ENCODE measurements around the gene BTBD17.
"Not testable (repeated sequence)": the region's sequence is repeated elsewhere in the genome, so short reads cannot be mapped to it uniquely, and the experiment has no call there.

The BTBD17 gene, protein sequence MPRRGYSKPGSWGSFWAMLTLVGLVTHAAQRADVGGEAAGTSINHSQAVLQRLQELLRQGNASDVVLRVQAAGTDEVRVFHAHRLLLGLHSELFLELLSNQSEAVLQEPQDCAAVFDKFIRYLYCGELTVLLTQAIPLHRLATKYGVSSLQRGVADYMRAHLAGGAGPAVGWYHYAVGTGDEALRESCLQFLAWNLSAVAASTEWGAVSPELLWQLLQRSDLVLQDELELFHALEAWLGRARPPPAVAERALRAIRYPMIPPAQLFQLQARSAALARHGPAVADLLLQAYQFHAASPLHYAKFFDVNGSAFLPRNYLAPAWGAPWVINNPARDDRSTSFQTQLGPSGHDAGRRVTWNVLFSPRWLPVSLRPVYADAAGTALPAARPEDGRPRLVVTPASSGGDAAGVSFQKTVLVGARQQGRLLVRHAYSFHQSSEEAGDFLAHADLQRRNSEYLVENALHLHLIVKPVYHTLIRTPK

DNA sequence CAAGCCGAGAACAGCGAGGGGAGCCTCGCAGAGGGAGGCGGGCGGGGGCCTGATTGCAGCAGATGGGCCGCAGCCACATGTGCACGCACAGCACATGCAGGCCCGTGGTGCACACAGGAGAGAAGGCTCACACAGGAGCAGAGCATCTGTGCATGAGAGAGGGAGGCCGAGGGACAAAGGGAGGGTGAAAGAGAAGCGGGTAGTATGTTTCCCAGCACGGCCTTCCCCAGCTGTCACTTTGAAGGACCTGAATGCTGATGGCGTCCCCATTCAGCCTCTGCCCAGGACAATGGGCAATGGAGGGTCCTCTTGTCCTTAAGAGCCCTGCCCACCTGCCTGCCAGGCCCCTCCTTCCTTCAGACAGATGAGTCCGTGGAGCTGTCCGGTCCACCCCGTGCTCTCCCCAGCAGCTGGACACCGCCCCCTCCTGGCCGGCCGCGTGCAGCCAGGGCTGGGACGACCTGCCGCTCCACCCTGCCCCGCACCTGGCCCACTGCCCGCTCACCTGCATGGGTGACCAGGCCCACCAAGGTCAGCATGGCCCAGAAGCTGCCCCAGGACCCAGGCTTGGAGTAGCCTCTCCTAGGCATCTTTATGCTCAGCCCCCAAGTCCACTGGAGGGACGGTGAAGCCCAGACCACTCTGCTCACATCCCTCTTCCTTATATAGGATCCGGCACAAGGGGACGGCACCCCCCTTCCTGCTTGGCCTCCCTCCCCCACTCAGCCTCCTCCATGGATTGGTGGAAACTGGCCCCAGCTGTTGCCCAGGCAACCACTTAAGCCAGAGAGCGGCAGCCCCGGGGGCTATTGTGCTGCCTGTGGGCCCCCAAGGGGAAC lies at the start of gene BTBD17:
Gene BTBD17 (minus strand): TSS at position 639 of the 839 bp plus-strand sequence. CDS start 49 bp downstream, at position 590.
- DNase-seq: peak; percentile 94

DNA sequence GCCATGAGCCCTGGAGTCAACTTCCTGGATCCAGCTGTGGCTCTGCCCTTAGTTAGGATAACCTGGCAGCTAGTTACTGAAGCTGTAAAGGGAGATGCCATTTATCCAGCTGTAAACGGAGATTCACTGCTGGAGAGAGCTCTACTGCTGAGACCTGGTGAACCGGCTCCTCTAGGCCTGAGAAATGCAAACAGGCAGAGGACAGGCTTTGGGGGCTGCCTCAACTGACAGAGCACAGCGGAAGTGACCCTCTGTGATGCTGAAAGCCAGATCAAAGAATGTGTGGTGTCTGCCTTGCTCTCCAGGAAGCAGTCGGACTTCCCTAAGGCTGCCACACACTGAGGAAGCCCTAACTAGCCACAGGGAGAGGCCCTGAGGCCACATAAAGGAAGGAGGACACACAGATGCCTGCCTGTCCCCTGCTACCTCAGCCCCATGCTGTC lies 48.4 kb upstream of the BTBD17 start:
- no peak for DNase-seq

DNA sequence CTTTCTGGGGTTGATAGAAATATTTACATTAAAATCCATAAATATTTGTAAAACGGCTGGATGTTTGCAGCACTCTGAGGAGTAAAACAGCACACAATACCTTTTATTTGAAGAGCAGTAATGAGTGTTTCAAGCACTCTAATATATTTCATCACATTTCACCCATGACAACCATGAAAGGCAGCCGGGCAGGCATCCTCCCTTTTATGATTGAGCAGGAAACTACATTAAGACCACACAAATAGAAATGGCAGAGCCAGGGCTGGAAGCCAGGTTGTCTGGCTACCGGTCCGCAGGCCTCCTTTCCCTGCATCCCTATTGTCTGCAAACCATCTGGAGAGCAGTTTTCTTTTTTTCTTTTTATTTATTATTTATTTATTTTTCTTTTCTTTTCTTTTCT lies 47.1 kb upstream of the BTBD17 start:
- DNase-seq: peak; percentile 93

DNA sequence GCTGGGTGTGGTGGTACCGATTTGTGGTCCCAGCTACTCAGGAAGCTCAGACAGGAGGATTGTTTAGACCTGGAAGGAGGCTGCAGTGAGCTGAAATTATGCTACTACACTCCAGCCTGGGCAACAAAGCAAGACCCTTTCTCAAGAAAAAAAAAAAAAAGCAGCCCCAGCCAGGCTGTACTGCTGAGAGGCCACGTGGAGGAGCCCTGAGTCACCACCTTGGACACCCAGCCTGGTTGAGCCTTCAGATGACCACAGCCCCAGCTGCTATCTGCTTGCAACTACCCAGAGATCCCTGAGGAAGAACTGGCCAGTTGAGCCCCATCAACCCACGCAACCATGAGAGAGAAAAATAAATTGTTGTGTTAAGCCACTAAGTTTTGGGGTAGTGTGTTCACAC lies 46.6 kb upstream of the BTBD17 start:
- peak; percentile 48 for DNase-seq

DNA sequence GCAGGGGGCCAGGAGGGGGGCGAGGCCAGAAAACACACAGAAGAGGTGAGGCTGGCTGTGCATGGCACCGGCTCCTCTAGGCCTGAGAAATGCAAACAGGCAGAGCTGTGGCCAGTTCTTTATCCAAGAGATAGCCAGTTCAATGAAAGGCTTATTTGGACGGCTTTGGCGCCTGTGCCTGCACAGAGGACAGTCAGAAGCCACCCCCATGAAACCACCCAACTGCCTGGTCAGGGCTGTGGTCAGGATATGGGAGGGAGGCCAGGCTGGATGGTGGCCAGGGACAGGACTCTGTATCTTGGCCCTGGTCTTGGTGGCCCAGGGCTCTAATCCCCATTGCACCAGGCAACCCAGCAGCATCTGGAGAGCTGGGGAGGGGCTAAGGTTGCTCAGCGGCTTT lies 45.7 kb upstream of the BTBD17 start:
- DNase-seq: no peak

DNA sequence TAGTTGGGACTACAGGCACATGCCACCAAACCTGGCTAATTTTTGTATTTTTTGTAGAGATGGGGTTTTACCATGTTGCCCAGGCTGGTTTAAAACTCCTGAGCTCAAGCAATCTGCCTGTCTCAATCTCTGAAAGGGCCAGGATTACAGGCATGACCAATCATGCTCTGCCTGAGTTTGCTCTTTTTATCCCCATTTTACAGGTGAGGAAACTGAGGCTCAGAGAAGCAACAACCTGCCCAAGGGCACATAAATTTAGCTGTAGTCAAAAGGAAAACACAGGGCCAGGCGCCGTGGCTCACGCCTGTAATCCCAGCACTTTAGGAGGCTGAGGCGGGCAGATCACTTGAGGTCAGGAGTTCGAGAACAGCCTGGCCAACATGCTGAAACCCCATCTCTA lies 43.6 kb upstream of the BTBD17 start:
- DNase-seq: not testable (repeated sequence)

DNA sequence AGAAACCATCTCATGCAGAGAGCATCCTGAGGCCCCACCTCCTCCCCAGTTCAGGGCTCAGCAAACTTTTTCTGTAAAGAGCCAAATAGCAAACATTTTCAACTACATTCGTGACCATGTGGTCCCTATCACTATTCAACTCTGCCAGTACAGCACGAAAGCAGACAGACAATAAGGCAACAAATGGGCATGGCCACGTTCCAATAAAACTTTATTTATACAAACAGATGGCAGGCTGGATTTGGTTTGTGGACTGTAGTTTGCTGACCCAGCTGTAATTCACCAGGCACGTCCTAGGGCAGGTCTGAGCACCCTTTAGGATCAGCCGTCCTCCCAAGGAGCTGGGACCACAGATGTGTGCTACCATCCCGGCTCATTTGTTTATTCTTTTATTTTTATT lies 43.1 kb upstream of the BTBD17 start:
- no peak for DNase-seq

DNA sequence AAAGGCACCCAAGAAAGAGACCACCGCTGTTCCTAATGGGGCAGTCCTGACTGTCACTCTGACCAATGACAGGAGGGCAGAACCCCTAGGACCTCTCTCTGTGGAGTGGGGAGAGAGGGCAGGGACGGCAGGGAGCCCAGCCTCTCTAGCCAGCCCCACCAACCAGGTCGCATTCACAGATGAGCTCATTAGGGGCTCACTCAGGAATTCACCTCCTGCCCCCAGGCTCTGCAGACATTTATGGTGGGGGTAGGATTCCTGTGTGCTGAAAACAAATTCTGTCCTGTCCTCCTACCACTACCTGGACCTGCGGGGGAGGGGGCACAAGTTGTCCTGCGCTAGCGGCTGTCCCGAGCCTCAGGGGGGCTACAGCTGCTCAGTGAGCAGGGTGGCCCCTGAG lies 42.5 kb upstream of the BTBD17 start:
- DNase-seq: no peak

DNA sequence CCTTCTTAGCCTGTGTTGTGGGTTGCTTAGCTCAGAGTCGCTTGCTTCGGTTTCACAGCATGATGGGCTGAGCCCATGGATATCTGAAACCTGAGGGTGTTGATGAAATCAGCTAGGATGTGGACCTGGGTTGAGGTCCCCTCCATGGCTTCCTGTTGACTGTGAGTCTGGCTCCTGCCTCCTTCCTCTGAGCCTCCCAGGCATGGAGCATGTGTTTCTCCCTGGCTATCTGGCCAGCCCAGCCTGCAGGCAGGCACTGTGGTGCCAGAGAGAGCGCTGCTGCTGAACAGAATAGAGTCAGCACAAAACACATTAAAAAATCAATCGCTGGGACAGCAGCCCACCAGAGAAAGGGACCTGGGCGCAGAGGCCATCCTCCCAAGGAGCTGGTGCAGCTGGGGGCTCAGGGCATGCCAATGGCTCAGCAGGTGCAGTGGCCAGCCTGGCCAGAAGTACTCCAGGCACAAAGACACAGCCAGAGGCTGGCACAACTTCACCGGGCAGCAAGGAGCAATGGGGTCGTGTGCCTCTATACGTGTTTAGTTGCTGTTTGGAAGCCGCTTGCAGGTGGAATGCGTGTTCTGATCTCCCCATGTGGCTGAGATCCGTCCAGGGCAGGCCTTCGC lies 42.0 kb upstream of the BTBD17 start:
- peak; percentile 54 for DNase-seq

DNA sequence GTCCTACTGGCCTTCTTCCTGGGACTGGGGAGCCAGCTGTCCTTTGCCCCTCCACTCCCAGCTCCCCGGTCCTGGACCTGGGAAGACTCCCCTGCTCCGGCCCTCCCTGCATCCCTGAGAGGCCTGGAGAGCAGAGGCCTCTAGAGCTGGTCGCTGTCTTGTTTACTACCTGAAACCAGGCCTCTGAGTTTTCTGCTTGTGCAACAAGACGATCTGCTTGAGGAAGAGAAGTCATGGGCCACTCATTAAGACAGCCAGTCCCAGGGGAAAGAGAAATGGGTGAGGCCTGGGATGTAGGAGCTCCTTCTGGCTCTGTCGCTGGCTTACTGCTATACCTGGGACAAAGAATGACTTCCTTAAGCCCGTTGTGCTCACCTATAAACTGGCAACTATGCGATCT lies 40.4 kb upstream of the BTBD17 start:
- DNase-seq: no peak

DNA sequence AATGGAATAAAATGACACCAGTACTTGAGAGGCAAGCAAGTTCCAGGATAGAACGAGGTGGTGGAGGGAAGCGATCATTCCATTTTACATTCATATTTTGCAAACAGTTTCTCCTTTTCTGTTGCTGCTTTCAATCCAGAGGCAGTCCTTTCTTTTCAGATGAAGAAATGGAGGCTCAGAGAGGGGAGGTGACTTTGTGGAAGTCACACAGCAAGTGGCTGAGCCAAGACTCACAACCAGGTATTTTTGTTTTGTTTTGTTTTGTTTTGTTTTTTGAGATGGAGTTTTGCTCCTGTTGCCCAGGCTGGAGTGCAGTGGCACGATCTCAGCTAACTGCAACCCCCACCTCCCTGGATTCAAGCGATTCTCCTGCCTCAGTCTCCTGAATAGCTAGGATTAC lies 34.9 kb upstream of the BTBD17 start:
- no peak for DNase-seq

DNA sequence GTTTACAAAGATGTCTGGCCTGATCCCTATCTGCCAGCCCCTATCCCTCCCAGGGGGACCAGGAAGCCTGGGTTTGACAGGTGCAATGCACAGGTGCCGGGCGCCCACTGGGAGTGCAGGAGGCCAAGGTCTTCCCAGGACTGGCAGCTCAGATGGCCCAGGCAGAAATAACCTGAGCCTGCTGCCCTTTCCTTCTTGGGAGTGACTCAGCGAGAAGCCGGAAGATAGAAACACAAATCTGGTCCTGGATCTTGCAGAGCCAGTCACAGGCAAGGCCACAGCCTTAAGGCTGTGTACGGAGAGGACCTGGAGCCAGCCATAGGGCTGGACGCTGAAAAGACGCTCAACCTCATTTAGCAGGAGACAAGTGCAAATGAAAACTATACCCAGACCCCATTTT lies 33.3 kb upstream of the BTBD17 start:
- DNase-seq: no peak

DNA sequence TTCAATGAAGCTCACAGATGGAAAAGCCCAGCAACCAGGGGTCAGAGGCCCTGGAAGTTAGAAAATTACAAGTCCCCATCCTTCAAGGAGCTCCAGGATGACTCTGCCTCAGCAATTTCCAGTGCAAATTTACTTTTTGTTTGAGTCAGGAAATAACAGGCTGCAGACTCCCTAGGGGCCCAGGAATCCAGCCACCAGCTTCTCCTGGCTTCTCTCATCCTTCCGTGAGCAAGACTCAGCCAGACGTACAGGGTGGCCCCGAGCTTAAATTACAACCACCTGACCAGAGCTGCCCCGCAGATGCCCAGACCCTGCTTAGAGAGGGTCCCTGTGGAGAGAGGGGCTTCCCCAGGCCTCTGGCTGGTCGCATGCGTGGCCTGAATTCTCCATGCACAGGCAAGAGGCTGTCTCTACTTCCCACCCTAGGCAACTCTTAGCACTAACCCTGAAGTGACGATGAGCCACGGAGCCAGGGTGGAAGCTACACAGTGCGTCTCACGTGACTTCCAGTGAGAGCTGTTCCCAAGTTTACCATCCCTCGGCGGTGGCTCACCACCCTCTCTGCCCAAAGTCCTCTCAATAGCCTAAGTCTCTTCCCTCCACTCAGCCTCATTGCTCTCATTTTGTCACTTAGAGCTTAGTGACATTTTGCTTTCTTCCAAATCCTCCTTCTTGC lies 32.7 kb upstream of the BTBD17 start:
- DNase-seq: no peak

DNA sequence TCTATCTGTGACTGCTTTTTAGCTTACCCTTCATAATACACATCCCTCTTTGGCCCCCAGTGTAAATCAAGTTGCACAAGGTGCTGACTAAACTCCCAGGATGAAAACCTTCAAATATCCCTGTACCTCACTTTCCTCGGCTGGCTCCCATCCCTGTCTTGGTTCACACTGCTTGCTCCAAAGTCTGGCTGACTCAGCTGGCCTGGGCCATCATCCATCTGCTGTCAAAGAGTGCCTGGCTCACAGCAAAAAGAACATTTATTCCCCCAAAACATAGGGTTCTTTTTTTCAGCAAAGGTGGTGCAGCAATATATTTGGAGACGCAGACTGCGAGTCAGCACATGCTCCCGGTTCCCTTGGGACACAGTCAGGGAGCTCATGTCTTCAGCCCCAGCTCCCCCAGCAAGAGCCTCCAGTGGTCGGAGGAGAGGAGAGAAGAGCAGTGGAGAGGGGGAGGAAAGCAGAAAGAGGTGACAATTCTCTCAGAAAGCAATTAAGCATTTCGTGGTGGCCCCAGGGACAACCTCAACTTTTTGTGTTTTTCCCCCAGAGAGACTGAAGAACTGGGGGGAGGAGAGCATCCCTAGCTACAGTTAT lies 31.8 kb upstream of the BTBD17 start:
- no peak for DNase-seq

DNA sequence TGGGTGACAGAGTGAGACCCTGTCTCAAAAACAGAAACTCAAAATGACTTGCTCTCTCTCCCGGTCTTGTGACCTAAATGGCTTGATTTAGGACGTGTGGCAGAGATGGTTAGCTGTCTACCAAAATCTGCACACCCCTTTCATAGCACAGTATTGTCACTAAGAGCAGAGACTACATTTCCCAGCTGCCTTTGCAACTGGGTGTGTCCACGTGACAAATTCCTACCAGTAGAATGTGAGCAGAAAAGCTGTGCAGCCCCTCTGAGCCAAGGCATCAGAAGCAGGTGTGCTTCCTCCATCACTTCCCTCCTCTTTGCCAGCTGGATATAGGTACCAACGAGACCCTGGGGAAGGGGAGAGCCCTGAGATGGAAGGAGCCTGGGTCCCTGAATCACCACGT lies 31.2 kb upstream of the BTBD17 start:
- no peak for DNase-seq

DNA sequence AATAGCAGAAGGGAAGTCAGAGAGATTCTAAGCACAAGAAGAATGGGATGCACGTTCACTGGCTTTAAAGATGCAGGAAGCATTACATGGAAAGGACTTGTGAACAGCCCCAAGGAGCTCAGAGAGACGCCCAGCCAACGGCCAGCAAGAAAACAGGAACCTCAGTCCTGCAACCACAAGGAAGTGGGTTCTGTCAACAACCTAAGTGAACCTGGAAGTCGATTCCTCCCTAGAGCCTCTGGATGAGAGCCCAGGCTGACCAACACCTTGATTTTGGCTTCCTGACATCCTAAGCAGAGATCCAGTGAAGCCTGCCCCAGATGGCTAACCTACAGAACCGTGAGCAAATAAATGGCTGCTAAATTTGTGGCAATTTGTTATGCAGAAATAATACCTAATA lies 30.1 kb upstream of the BTBD17 start:
- no peak for DNase-seq

DNA sequence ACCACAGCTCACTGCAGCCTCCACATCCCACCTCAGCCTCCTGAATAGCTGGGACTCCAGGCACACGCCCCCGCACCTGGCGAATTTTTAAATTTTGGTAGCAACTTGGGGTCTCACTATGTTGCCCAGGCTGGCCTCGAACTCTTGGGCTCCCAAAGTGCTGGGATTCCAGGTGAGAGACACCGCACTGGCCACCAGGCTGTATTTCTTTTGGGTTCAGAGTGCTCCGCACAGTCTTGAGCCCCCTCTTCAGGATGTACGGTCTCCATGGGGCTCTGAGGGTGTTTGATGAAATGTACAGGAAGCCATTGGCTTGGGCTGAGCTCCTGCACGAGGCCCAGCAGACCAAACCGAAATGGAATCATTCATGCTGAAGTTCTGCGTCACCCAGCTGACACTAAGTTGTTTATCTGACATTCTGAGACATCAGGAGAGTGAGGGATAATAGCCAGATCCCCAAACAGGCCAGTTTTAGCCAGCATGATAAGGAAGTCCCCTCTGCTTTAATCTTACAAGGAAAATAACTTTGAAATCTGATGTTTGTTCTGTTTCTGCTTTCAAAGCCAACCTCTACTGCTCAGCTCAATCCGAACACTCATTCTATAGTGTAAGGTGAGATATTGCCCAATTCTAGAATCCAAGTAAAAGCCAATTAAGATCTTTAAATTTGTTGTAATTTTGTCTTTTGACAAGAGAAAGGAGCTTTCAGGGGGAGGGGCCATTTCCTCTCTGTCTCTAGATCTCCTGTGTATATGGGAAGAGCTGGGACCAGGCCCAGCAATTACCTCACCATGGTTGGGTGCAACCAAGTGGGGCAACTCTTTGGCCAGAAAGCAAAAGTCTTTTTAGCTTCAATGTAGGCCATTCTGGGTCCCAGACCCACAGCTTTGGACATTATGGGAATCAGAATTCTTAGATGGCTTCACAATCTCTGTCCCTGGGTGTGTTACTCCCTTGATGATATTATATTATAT lies 29.3 kb upstream of the BTBD17 start:
- DNase-seq: no peak

DNA sequence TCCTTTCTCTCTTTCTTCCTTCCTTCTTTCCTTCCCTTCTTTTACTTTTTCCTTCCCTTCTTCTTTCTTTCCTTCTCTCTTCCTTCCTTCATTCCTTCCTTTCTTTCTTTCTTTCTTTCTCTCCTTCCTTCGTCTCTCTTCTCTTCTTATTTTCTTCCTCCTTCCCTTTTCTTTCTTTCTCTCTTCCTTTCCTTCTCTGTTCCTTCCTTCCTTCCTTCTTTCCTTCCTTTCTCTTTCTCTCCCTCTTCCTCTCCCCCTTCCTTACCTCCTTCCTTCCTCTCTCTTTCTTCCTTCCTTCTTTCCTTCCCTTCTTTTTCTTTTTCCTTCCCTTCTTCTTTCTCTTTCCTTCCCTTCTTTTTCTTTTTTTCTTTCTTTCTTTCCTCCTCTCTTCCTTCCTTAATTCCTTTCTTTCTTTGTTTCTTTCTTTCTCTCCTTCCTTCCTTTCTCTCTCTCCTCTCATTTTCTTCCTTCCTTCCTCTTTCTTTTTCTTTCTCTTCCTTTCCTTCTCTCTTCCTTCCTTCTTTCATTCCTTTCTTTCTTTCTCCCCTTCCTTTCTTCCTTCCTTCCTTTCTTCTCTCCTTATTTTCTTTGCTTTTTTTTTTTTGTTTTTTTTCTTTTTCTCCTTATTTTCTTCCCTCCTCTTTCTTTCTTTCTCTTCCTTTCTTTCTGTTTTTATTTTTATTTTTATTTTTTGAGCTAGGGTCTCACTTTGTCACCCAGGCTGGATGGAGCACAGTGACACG lies 28.4 kb upstream of the BTBD17 start:
- DNase-seq: no peak

DNA sequence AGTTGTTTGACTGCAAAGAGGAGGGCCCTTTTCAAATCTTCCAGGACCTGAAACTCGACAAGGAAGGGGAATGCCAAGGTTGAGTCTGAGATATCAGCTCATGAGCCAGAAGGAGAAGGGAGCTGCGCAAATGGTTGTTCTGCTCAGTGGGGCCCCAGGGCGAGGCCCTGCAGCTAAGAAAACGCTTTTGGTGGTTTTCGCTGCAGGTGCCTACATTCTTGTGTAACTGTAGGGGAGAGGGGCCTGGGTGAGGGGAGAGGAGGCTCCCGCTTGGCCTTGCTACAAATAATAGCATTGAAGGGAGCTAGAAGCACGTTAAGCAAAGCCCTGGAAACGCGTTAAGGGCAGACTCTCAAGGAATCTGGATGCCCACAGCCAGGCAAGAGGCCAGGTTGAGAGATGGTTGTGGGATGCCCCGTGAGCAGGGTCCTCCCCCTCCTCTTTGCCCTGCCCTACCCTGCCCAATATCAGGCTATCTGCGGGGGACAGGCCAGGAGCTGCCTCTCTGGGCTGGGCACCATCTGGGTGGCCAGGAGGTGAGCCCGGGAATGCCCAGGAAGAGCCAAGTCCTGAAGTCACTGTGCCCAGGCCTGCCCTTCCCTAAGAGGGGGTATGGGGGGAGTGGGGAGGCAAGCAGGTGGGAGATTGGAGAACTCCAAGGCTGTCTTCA lies 27.6 kb upstream of the BTBD17 start:
- DNase-seq: no peak
